Trophoblast cell (in vitro differentiated cells and primary cell): ENCODE measurements around the gene GRIK4.

Source experiments
- DNase-seq, 2 donors: peaks; one replicate each; pipeline ENCODE4 v3.0.0-alpha.2; 2016
- H2AFZ ChIP-seq: 2 replicates; pipeline ENCODE4 v1.6.1; 2013; ENCODE audit warnings: low read length, moderate library complexity, mild to moderate bottlenecking; ENCODE audit not compliant: insufficient read depth, poor library complexity
- H2AK5ac ChIP-seq: 2 replicates; pipeline ENCODE4 v1.6.1; 2013; ENCODE audit warnings: mild to moderate bottlenecking, low read length
- H2BK120ac ChIP-seq: 2 replicates; pipeline ENCODE4 v1.6.1; 2013; ENCODE audit warnings: low read length, mild to moderate bottlenecking, moderate library complexity; ENCODE audit not compliant: insufficient read depth, poor library complexity
- H2BK12ac ChIP-seq: 2 replicates; pipeline ENCODE4 v1.6.1; 2013; ENCODE audit warnings: mild to moderate bottlenecking, low read length, moderate library complexity
- H2BK5ac ChIP-seq: 2 replicates; pipeline ENCODE4 v1.6.1; 2013; ENCODE audit warnings: low read length, low read depth, moderate library complexity, mild to moderate bottlenecking; ENCODE audit not compliant: poor library complexity
- H3K14ac ChIP-seq: 2 replicates; pipeline ENCODE4 v1.6.1; 2013; ENCODE audit warnings: mild to moderate bottlenecking, low read length
- H3K18ac ChIP-seq: 2 replicates; pipeline ENCODE4 v1.6.1; 2013; ENCODE audit warnings: mild to moderate bottlenecking, low read length
- H3K23ac ChIP-seq: 2 replicates; pipeline ENCODE4 v1.6.1; 2013; ENCODE audit warnings: low read length
- H3K27ac ChIP-seq: 2 replicates; pipeline ENCODE4 v1.5.1; 2013; ENCODE audit warnings: low read depth, mild to moderate bottlenecking, inconsistent platforms, low read length, moderate library complexity
- H3K27me3 ChIP-seq: 2 replicates; pipeline ENCODE4 v1.6.1; 2013; ENCODE audit warnings: inconsistent platforms, mild to moderate bottlenecking, low read length, moderate library complexity; ENCODE audit not compliant: insufficient read depth
- H3K36me3 ChIP-seq, 2 experiments: 1 replicate in 1 of 2; 2 replicates in 1 of 2; pipeline ENCODE4 v1.6.1; 2013; ENCODE audit warnings: low read length in 2 of 2, mild to moderate bottlenecking in 2 of 2, moderate library complexity in 1 of 2; ENCODE audit not compliant: insufficient read depth in 2 of 2, control insufficient read depth in 1 of 2
- H3K4ac ChIP-seq: 2 replicates; pipeline ENCODE4 v1.6.1; 2013; ENCODE audit warnings: low read depth, mild to moderate bottlenecking, low read length, moderate library complexity
- H3K4me1 ChIP-seq, 2 experiments: 1 replicate in 1 of 2; 2 replicates in 1 of 2; pipeline ENCODE4 v1.6.1; 2013; ENCODE audit warnings: low read length in 2 of 2, mild to moderate bottlenecking in 2 of 2, moderate library complexity in 1 of 2; ENCODE audit not compliant: insufficient read depth in 2 of 2, control insufficient read depth in 1 of 2
- H3K4me2 ChIP-seq: 2 replicates; pipeline ENCODE4 v1.6.1; 2013; ENCODE audit warnings: inconsistent platforms, mild to moderate bottlenecking, low read length, moderate library complexity
- H3K4me3 ChIP-seq: 2 replicates; pipeline ENCODE4 v1.5.1; 2013; ENCODE audit warnings: mild to moderate bottlenecking, low read depth, low read length, inconsistent platforms
- H3K79me1 ChIP-seq: one replicate; pipeline ENCODE4 v1.6.1; 2013; ENCODE audit warnings: low read length
- H3K79me2 ChIP-seq: 2 replicates; pipeline ENCODE4 v1.6.1; 2013; ENCODE audit warnings: low read length, mild to moderate bottlenecking; ENCODE audit not compliant: control insufficient read depth, insufficient read depth, poor library complexity
- H3K9ac ChIP-seq: 2 replicates; pipeline ENCODE4 v1.6.1; 2013; ENCODE audit warnings: mild to moderate bottlenecking, low read length
- H3K9me3 ChIP-seq: 2 replicates; pipeline ENCODE4 v1.6.1; 2013; ENCODE audit warnings: low read depth, mild to moderate bottlenecking, control low read depth, inconsistent platforms, low read length; ENCODE audit not compliant: insufficient read depth
- H4K12ac ChIP-seq: 2 replicates; pipeline ENCODE4 v1.6.1; 2013; ENCODE audit warnings: low read depth, mild to moderate bottlenecking, low read length, moderate library complexity
- H4K8ac ChIP-seq: 2 replicates; pipeline ENCODE4 v1.6.1; 2013; ENCODE audit warnings: low read depth, mild to moderate bottlenecking, low read length, moderate library complexity
- H4K91ac ChIP-seq: one replicate; pipeline ENCODE4 v1.6.1; 2013; ENCODE audit warnings: low read depth, mild to moderate bottlenecking, low read length, moderate library complexity
- WGBS: extraction: QIAGEN DNeasy Blood & Tissue Kit; methylation state at CpG from one replicate; pipeline ENCODE4 v1.1.7; 2013; ENCODE audit warnings: missing lambda C conversion rate; ENCODE audit not compliant: insufficient read length, insufficient coverage; ENCODE audit errors: extremely low coverage; 5-methylcytosine and 5-hydroxymethylcytosine counted together

Gene GRIK4

GRCh38 chr11:120893440-120894201 lies 382.1 kb downstream of the GRIK4 start:
- H3K27me3 ChIP-seq: no peaks in the 10 kb centered on the region
- H4K8ac ChIP-seq: no peak overlapping the region
- H4K91ac ChIP-seq: no peak overlapping the region
- H3K79me2 ChIP-seq: no peaks in the 10 kb centered on the region
- no peak overlapping the region for H3K23ac ChIP-seq
- H2BK12ac ChIP-seq: no peak overlapping the region
- no peak overlapping the region for H4K12ac ChIP-seq
- H3K4ac ChIP-seq: no peak overlapping the region
- H3K9me3 ChIP-seq: no peaks in the 10 kb centered on the region
- no peak overlapping the region for H3K14ac ChIP-seq
- H3K36me3 ChIP-seq: no peaks in the 10 kb centered on the region
- H2BK5ac ChIP-seq: no peak overlapping the region
- no peak overlapping the region for H3K4me2 ChIP-seq
- H3K9ac ChIP-seq: no peak overlapping the region
- no peaks in the 10 kb centered on the region for H3K4me1 ChIP-seq
- H2AK5ac ChIP-seq: no peak overlapping the region
- WGBS: no CpG with 5 or more reads among the region's 9 CpGs
- no peak overlapping the region for H3K18ac ChIP-seq
- H3K4me3 ChIP-seq: no peak overlapping the region
- H3K27ac ChIP-seq: no peak overlapping the region
- no peak overlapping the region for H2AFZ ChIP-seq
- H2BK120ac ChIP-seq: no peak overlapping the region
- no peak for DNase-seq
- no peaks in the 10 kb centered on the region for H3K79me1 ChIP-seq

DNA sequence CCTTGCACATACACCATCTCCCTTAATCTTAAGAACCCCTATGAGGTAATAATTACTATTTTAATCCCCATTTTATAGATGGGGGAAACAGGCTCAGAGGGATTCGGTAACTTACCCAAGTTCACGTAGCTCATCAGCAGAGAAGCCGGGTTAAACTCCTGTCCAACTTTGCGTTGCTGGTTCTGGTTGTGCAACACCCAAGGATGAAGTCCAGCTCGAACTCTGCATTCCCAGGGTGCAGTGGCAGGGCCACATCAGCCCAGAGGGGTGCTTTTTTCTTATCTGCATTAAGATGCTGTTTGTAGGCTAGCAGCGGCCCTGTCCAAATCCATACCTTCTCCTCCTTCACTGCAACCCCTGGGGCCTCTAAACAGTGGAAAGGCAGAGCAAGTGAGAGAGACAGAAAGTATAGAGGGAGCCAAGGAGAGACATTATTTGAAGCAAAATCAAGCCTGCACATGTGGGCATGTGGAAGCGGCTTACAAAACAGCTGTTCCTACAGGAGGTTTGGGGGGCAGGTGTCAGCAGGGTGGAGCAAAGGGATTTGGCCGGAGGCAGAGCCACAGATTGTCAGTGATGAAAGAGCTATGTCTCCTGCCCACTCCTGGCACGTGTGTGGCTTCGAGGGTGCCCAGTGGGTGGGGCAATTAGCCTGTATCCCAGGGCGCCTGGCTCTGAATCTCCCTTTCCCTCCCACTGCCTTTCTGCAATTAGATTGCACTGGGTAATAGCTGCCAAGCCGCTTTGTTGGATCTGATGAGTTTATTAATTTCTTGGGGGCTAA lies 382.8 kb downstream of the GRIK4 start:
- H3K36me3 ChIP-seq: no peaks in the 10 kb centered on the region
- H3K4me1 ChIP-seq: no peaks in the 10 kb centered on the region
- WGBS: no CpG with 5 or more reads among the region's 12 CpGs
- H3K27ac ChIP-seq: no peak overlapping the region
- no peak overlapping the region for H3K23ac ChIP-seq
- no peak overlapping the region for H2BK120ac ChIP-seq
- H2AK5ac ChIP-seq: no peak overlapping the region
- H3K4ac ChIP-seq: no peak overlapping the region
- H2BK12ac ChIP-seq: no peak overlapping the region
- H3K4me2 ChIP-seq: no peak overlapping the region
- no peak overlapping the region for H4K8ac ChIP-seq
- H3K27me3 ChIP-seq: no peaks in the 10 kb centered on the region
- no peak overlapping the region for H4K91ac ChIP-seq
- H2BK5ac ChIP-seq: no peak overlapping the region
- H3K4me3 ChIP-seq: no peak overlapping the region
- H3K18ac ChIP-seq: no peak overlapping the region
- H3K9me3 ChIP-seq: no peaks in the 10 kb centered on the region
- no peak for DNase-seq
- no peak overlapping the region for H3K9ac ChIP-seq
- H3K14ac ChIP-seq: no peak overlapping the region
- no peak overlapping the region for H4K12ac ChIP-seq
- H2AFZ ChIP-seq: no peak overlapping the region
- H3K79me2 ChIP-seq: no peaks in the 10 kb centered on the region
- no peaks in the 10 kb centered on the region for H3K79me1 ChIP-seq

GRCh38 chr11:120896687-120897086 lies 385.1 kb downstream of the GRIK4 start:
- no CpG with 5 or more reads among the region's 7 CpGs for WGBS
- H3K4me3 ChIP-seq: no peak overlapping the region

DNA sequence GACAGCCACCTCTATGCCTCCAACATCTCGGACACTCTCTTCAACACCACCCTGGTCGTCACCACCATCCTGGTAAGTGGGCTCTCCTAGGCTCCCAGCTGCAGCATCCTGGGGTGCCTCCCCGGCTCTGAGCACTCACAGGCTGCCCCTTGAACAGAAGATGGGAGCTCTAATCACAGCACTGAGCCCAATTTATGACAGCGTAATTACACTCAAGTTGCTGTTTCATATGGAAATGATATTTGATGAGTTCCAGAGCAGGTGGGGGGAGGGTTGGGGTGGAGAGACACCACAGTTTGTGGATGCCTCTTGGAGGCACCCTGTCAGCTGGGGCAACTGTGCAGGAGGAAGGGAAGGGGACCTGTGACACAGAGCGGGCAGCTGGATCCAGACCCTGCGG lies 387.0 kb downstream of the GRIK4 start:
- Histone ChIP-seq H3K27ac (no peak overlapping the region), H2AFZ (no peak overlapping the region), H4K8ac (no peak overlapping the region), H3K4me3 (no peak overlapping the region), H3K36me3 (no peaks in the 10 kb centered on the region), H2AK5ac (no peak overlapping the region), H3K4ac (no peak overlapping the region), H2BK120ac (no peak overlapping the region), H2BK5ac (no peak overlapping the region), H3K27me3 (no peaks in the 10 kb centered on the region), H3K14ac (no peak overlapping the region), H3K79me1 (no peaks in the 10 kb centered on the region), H3K23ac (no peak overlapping the region), H4K91ac (no peak overlapping the region), H3K9me3 (no peaks in the 10 kb centered on the region), H3K9ac (no peak overlapping the region), H4K12ac (no peak overlapping the region), H3K4me2 (no peak overlapping the region), H3K4me1 (peaks cover 0 to 2% of the 10 kb centered on the region in 2 experiments), H3K18ac (no peak overlapping the region), H3K79me2 (no peaks in the 10 kb centered on the region), H2BK12ac (no peak overlapping the region)
- DNase-seq: no peak
- no CpG with 5 or more reads among the region's 6 CpGs for WGBS

More at GRCh38 chr11:120896687-120897086, 385.1 kb downstream of the GRIK4 start:
- Histone ChIP-seq H3K27me3 (no peaks in the 10 kb centered on the region), H2BK12ac (no peak overlapping the region), H3K18ac (no peak overlapping the region), H3K79me2 (no peaks in the 10 kb centered on the region), H3K9ac (no peak overlapping the region), H3K23ac (no peak overlapping the region), H3K14ac (no peak overlapping the region), H4K12ac (no peak overlapping the region), H3K36me3 (no peaks in the 10 kb centered on the region), H3K79me1 (no peaks in the 10 kb centered on the region), H2BK5ac (no peak overlapping the region), H2BK120ac (no peak overlapping the region), H3K27ac (no peak overlapping the region), H3K4ac (no peak overlapping the region), H3K4me2 (no peak overlapping the region), H4K91ac (no peak overlapping the region), H4K8ac (no peak overlapping the region), H3K4me1 (peaks cover 0 to 2% of the 10 kb centered on the region in 2 experiments), H2AK5ac (no peak overlapping the region), H2AFZ (no peak overlapping the region), H3K9me3 (no peaks in the 10 kb centered on the region)
- no peak for DNase-seq
